HepG2 (cell line): ENCODE results near the gene KCNRG. TPM values are rescaled to one million over a fixed set of nuclear protein-coding genes. Genes with fewer than 3 reads are reported as not detected.

Experiments
- ATAC-seq: fragments of 200-7000 bp; cut with Tn5 transposase; 3 replicates; pipeline ENCODE4 v1.9.1; 2020; ENCODE audit warnings: mild to moderate bottlenecking, moderate library complexity
- BruUV-seq: library from RNA; stranded (reverse); fragments of 400-500 nt; replicated peaks from 2 replicates; lab custom pipeline; 2021; lab: Mats Ljungman, UMichigan
- CTCF ChIA-PET: fragments of 300-600 bp; formaldehyde crosslinking; extraction: SDS; loops from one replicate; lab custom pipeline; 2021; ENCODE audit warnings: low total read pairs, inconsistent platforms, low intra/inter-chr PET ratio; lab: Yijun Ruan, JAX
- POLR2A ChIA-PET: fragments of 350-600 bp; sonication (Branson Sonifier 250); formaldehyde crosslinking; loops from one replicate; lab custom pipeline; 2020; ENCODE audit warnings: antibody characterized with exemption, inconsistent platforms; lab: Yijun Ruan, JAX
- DNase-seq: peaks from one replicate; pipeline ENCODE4 v3.0.0-alpha.2; 2015; ENCODE audit warnings: low spot score
- FAIRE-seq: peaks from 3 replicates; lab custom pipeline; 2011; peaks lifted over from hg19 to GRCh38; lab: Jason Lieb, UNC
- H2AFZ ChIP-seq: one replicate; pipeline ENCODE4 v1.6.1; 2011; ENCODE audit warnings: low read length, inconsistent platforms
- H3K27ac ChIP-seq: fragments of 300-600 bp; 3 replicates; pipeline ENCODE4 v1.8.0; 2011; ENCODE audit warnings: mixed run types, mild to moderate bottlenecking, mixed read lengths, low read length, inconsistent platforms; ENCODE audit not compliant: insufficient read depth; ENCODE audit errors: extremely low read length
- H3K27me3 ChIP-seq, 2 experiments: fragments of 200-600 bp in 1 of 2; 2 replicates in 1 of 2; 3 replicates in 1 of 2; pipeline versions ENCODE4 v1.6.0 to v1.8.0; 2011; ENCODE audit warnings: low read length in 2 of 2, mild to moderate bottlenecking in 2 of 2, moderate library complexity in 2 of 2, inconsistent platforms in 1 of 2; ENCODE audit not compliant: insufficient read depth in 2 of 2, control insufficient read depth in 1 of 2
- H3K36me3 ChIP-seq, 2 experiments: fragments of 200-600 bp in 1 of 2; replicated peaks in 1 of 2; 2 replicates in 1 of 2; 3 replicates in 1 of 2; pipeline versions ENCODE4 v1.5.1 to v1.8.0; 2011; ENCODE audit warnings: low read length in 2 of 2, inconsistent platforms in 1 of 2; ENCODE audit not compliant: insufficient read depth in 2 of 2, control insufficient read depth in 1 of 2
- H3K4me1 ChIP-seq: 2 replicates; pipeline ENCODE4 v1.5.1; 2012; ENCODE audit warnings: low read length, inconsistent platforms; ENCODE audit not compliant: insufficient read depth
- H3K4me2 ChIP-seq: 2 replicates; pipeline ENCODE4 v1.6.0; 2011; ENCODE audit warnings: low read depth, low read length, inconsistent platforms
- H3K4me3 ChIP-seq, 3 experiments: fragments of 200-600 bp in 1 of 3; sonication (generic), shearing (Covaris generic) in 1 of 3; replicated peaks in 1 of 3; 2 replicates each; pipeline ENCODE4 v1.5.1; 2011 to 2016; ENCODE audit warnings: low read length in 3 of 3, inconsistent platforms in 2 of 3, low read depth in 2 of 3, mild to moderate bottlenecking in 2 of 3, control low read depth in 1 of 3, mixed read lengths in 1 of 3; ENCODE audit not compliant: insufficient read depth in 1 of 3
- H3K79me2 ChIP-seq: one replicate; pipeline ENCODE4 v1.6.1; 2011; ENCODE audit warnings: low read length, inconsistent platforms; ENCODE audit not compliant: insufficient read depth
- H3K9ac ChIP-seq: 2 replicates; pipeline ENCODE4 v1.6.0; 2011; ENCODE audit warnings: mild to moderate bottlenecking, low read depth, low read length, inconsistent platforms; ENCODE audit not compliant: insufficient read depth
- H3K9me3 ChIP-seq: 2 replicates; pipeline ENCODE4 v1.5.1; 2012; ENCODE audit warnings: mild to moderate bottlenecking, low read length
- H4K20me1 ChIP-seq: 2 replicates; pipeline ENCODE4 v1.6.0; 2011; ENCODE audit warnings: inconsistent platforms, mild to moderate bottlenecking, low read length, moderate library complexity; ENCODE audit not compliant: insufficient read depth
- ARID2 ChIP-seq: sonication (generic); formaldehyde crosslinking; IDR thresholded peaks from 2 replicates; pipeline ENCODE4 v1.8.1; 2022; ENCODE audit warnings: mild to moderate bottlenecking, missing genetic modification reagents, borderline replicate concordance
- ASH2L ChIP-seq: fragments of 300-600, 200-600 bp; sonication (generic); IDR thresholded peaks from 2 replicates; pipeline ENCODE4 v1.7.0; 2017; ENCODE audit warnings: low read depth, mild to moderate bottlenecking, moderate library complexity, mixed read lengths, low read length; ENCODE audit not compliant: insufficient read length
- FOXA3 ChIP-seq: IDR thresholded peaks from 2 replicates; pipeline ENCODE4 v1.6.1; 2016; ENCODE audit warnings: missing genetic modification reagents, missing compliant biosample characterization
- HMGA1 ChIP-seq: sonication (generic); formaldehyde crosslinking; conservative IDR thresholded peaks from 2 replicates; pipeline ENCODE4 v1.4.0; 2020; ENCODE audit warnings: missing genetic modification reagents
- KDM6A ChIP-seq: IDR thresholded peaks from 2 replicates; pipeline ENCODE4 v1.6.1; 2016; ENCODE audit warnings: low read depth
- MAFF ChIP-seq: IDR thresholded peaks from 2 replicates; pipeline ENCODE4 v1.6.1; 2011; ENCODE audit warnings: low read depth, low read length, improper control_type of control experiment
- MAFK ChIP-seq, 2 experiments: IDR thresholded peaks in 1 of 2; conservative IDR thresholded peaks in 1 of 2; 2 replicates each; pipeline ENCODE4 v1.6.1; 2011; ENCODE audit warnings: improper control_type of control experiment in 2 of 2, low read length in 2 of 2
- MEIS1 ChIP-seq: sonication (generic); formaldehyde crosslinking; IDR thresholded peaks from 2 replicates; pipeline ENCODE4 v1.9.0; 2021; ENCODE audit warnings: mild to moderate bottlenecking, missing genetic modification reagents, moderate library complexity, borderline replicate concordance
- NFIB ChIP-seq: sonication (generic); formaldehyde crosslinking; IDR thresholded peaks from 2 replicates; pipeline ENCODE4 v1.9.0; 2021; ENCODE audit warnings: missing genetic modification reagents, mild to moderate bottlenecking, borderline replicate concordance
- ZNF232 ChIP-seq: sonication (generic); formaldehyde crosslinking; IDR thresholded peaks from 2 replicates; pipeline ENCODE4 v1.4.0; 2020; ENCODE audit warnings: missing genetic modification reagents, borderline replicate concordance
- ZNF605 ChIP-seq: sonication (generic); formaldehyde crosslinking; IDR thresholded peaks from 2 replicates; pipeline ENCODE4 v1.8.0; 2022; ENCODE audit warnings: mild to moderate bottlenecking, missing genetic modification reagents
- whole genome bisulfite sequencing: methylation state at CpG from one replicate; pipeline ENCODE4 v1.1.6; 2017; ENCODE audit warnings: low lambda C conversion rate; 5-methylcytosine and 5-hydroxymethylcytosine counted together
- in situ Hi-C: cut with HindIII; loops from 2 replicates; pipeline ENCODE4 v1.10.0; 2017; ENCODE audit warnings: low pct_unique_long_range_greater_than_20kb; ENCODE audit not compliant: extremely low pct_ligation_motif_present
- intact Hi-C: fragments of 100-400 bp; cut with micrococcal nuclease; formaldehyde crosslinking; loops from one replicate; pipeline ENCODE4 v1.10.0; 2022; ENCODE audit not compliant: unreplicated experiment
- polyA plus RNA-seq, 8 experiments: library from polyadenylated mRNA; depleted of rRNA in 3 of 8; stranded (reverse) in 7 of 8; unstranded in 1 of 8; fragments of >200 nt; fragmentation: Illumina TruSeq in 4 of 8; extraction: Trizol in 4 of 8; gene quantifications; 2 replicates each; pipeline versions ENCODE4 v1.2.1 to v1.2.3, GENCODE V29; 2011 to 2016; ENCODE audit warnings: low read depth in 4 of 8, missing spikeins in 1 of 8, mixed read lengths in 1 of 8; ENCODE audit not compliant: insufficient read depth in 1 of 8
- total RNA-seq, 5 experiments: library from RNA; depleted of rRNA; stranded (reverse); fragments of >200 nt; fragmentation: Illumina TruSeq; extraction: Trizol; gene quantifications; 2 replicates each; pipeline ENCODE4 v1.2.3, GENCODE V29; 2016; ENCODE audit warnings: low read depth in 1 of 5
- TF ChIP-seq, protein P1 (sequence below): sonication (generic); formaldehyde crosslinking; conservative IDR thresholded peaks from 2 replicates; pipeline ENCODE4 v1.4.0; 2020; ENCODE audit warnings: missing genetic modification reagents
- TF ChIP-seq, protein P2 (sequence below): sonication (generic); formaldehyde crosslinking; IDR thresholded peaks from 2 replicates; pipeline ENCODE4 v1.5.0; 2020; ENCODE audit warnings: mild to moderate bottlenecking, missing genetic modification reagents
- TF ChIP-seq, protein P3 (sequence below): IDR thresholded peaks from 2 replicates; pipeline ENCODE4 v1.6.1; 2016; ENCODE audit warnings: missing biosample characterization, missing genetic modification reagents, low read depth
- TF ChIP-seq, protein P4 (sequence below): sonication (generic); formaldehyde crosslinking; conservative IDR thresholded peaks from 2 replicates; pipeline ENCODE4 v1.8.0; 2022; ENCODE audit warnings: mild to moderate bottlenecking, moderate library complexity, missing genetic modification reagents

Gene KCNRG
- total and polyA plus RNA-seq, 2 of the 13 experiments (the other 11 are each of a cell fraction or from before 2014, with no cell fraction given): 1.0 to 1.5 TPM

DNA sequence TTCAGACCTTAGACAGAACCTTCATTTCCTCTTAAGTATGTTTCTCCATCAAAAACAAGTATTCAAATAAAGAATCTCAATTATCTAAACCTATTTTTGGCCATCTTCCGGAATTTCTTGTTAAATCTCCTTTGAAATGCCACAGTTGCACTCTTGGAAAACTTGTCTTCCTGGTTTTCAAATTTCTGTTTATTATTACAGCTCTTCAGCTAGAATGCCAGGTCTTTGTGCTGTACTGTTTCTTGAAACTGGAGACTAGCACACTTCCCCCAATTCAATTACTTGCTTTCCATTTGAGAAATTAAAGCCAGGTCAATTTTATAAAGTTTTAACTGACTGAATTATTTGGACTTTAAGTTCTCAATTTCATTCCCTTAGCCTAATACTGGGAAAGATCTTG lies 10.2 kb downstream of the KCNRG start (continued):
- TF ChIP-seq, protein P1, sequence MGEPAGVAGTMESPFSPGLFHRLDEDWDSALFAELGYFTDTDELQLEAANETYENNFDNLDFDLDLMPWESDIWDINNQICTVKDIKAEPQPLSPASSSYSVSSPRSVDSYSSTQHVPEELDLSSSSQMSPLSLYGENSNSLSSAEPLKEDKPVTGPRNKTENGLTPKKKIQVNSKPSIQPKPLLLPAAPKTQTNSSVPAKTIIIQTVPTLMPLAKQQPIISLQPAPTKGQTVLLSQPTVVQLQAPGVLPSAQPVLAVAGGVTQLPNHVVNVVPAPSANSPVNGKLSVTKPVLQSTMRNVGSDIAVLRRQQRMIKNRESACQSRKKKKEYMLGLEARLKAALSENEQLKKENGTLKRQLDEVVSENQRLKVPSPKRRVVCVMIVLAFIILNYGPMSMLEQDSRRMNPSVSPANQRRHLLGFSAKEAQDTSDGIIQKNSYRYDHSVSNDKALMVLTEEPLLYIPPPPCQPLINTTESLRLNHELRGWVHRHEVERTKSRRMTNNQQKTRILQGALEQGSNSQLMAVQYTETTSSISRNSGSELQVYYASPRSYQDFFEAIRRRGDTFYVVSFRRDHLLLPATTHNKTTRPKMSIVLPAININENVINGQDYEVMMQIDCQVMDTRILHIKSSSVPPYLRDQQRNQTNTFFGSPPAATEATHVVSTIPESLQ (CRISPR knock-in tag): no peak
- TF ChIP-seq, protein P2, sequence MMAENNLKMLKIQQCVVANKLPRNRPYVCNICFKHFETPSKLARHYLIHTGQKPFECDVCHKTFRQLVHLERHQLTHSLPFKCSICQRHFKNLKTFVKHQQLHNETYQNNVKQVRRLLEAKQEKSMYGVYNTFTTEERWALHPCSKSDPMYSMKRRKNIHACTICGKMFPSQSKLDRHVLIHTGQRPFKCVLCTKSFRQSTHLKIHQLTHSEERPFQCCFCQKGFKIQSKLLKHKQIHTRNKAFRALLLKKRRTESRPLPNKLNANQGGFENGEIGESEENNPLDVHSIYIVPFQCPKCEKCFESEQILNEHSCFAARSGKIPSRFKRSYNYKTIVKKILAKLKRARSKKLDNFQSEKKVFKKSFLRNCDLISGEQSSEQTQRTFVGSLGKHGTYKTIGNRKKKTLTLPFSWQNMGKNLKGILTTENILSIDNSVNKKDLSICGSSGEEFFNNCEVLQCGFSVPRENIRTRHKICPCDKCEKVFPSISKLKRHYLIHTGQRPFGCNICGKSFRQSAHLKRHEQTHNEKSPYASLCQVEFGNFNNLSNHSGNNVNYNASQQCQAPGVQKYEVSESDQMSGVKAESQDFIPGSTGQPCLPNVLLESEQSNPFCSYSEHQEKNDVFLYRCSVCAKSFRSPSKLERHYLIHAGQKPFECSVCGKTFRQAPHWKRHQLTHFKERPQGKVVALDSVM (CRISPR knock-in tag): no peak
- no peak for TF ChIP-seq HMGA1 (CRISPR knock-in tag)
- no peak for TF ChIP-seq MEIS1 (CRISPR knock-in tag)
- TF ChIP-seq, all 625 proteins: peak for 0

DNA sequence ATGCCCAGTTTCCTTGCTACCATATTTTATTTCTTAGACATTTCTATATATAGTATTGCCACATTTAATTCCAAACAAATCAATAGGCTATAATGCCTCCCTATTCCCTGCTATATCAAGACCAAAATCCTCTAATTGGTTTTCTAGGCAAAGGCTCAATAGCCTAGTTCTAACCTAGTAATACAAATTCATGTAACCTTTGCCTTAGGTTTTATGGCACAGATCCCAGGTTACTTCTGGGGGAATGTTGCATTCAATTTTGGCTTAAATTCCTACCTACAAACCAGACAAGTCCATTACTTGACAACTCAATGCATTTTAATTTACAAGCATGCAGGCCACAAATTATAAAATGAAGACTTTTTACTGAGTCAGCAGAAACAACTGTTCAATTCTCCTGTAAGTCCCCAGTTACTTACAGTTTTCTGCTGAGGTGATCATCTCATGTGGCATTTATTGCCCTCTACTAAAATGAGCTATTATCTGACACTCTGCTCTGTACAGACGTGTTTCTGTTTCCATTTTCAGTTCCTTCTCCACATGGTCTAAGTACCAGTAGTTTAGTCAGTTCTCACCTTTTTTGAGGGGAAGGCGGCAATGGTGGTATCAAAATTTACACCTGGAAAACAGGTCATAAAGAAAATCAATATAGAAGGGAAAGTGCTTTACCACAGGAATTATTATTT lies 11.7 kb downstream of the KCNRG start:
- WGBS: 99% methylated on average over 2 of the region's 2 CpGs
- no peaks in the 10 kb centered on the region for H3K9me3 ChIP-seq
- BruUV-seq: no TSS peak
- TF ChIP-seq ARID2 (CRISPR knock-in tag): no peak
- TF ChIP-seq MAFK (conservative IDR thresholded peaks at IDR 0.05 in 1 of 2, IDR thresholded peaks at IDR 0.05 in 1 of 2; ENCODE audit: low read length in 2 of 2): peak; percentile 98 to 99
- no peak for TF ChIP-seq FOXA3
- TF ChIP-seq, protein P3, sequence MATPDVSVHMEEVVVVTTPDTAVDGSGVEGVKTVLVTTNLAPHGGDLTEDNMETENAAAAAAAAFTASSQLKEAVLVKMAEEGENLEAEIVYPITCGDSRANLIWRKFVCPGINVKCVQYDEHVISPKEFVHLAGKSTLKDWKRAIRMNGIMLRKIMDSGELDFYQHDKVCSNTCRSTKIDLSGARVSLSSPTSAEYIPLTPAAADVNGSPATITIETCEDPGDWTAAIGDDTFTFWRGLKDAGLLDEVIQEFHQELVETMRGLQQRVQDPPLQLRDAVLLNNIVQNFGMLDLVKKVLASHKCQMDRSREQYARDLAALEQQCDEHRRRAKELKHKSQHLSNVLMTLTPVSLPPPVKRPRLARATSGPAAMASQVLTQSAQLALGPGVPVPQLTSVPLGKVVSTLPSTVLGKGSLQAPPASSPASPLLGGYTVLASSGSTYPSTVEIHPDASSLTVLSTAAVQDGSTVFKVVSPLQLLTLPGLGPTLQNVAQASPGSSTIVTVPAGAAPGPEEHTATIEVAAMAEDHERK (CRISPR knock-in tag): no peak
- TF ChIP-seq KDM6A: no peak
- TF ChIP-seq MAFF: peak; percentile 98
- no peak for TF ChIP-seq ZNF232 (CRISPR knock-in tag)
- TF ChIP-seq NFIB (CRISPR knock-in tag): no peak
- no peak for TF ChIP-seq ASH2L
- TF ChIP-seq MEIS1 (CRISPR knock-in tag): no peak
- no peak for TF ChIP-seq ZNF605 (CRISPR knock-in tag)
- TF ChIP-seq, protein P4, sequence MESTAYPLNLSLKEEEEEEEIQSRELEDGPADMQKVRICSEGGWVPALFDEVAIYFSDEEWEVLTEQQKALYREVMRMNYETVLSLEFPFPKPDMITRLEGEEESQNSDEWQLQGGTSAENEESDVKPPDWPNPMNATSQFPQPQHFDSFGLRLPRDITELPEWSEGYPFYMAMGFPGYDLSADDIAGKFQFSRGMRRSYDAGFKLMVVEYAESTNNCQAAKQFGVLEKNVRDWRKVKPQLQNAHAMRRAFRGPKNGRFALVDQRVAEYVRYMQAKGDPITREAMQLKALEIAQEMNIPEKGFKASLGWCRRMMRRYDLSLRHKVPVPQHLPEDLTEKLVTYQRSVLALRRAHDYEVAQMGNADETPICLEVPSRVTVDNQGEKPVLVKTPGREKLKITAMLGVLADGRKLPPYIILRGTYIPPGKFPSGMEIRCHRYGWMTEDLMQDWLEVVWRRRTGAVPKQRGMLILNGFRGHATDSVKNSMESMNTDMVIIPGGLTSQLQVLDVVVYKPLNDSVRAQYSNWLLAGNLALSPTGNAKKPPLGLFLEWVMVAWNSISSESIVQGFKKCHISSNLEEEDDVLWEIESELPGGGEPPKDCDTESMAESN: no peak

More for the DNA sequence above, 11.7 kb downstream of the KCNRG start:
- no peak overlapping the region for H3K4me3 ChIP-seq
- DNase-seq: no peak
- in situ Hi-C loops (no loop called here), intact Hi-C loops (no loop called here)
- no peaks in the 10 kb centered on the region for H3K27me3 ChIP-seq
- no peaks in the 10 kb centered on the region for H3K79me2 ChIP-seq
- H4K20me1 ChIP-seq: no peaks in the 10 kb centered on the region
- ATAC-seq: no peak
- H2AFZ ChIP-seq: no peak overlapping the region
- FAIRE-seq: no peak
- ChIA-PET POLR2A (no interaction called here), CTCF (no interaction called here)
- no peak overlapping the region for H3K4me2 ChIP-seq
- no peak overlapping the region for H3K9ac ChIP-seq
- H3K4me1 ChIP-seq: 0 out of 2 replicates have a peak, but pooled peaks cover 9% of the 10 kb centered on the region
- H3K36me3 ChIP-seq: no peaks in the 10 kb centered on the region
- no peak overlapping the region for H3K27ac ChIP-seq
